ENCODE data around the gene PPP1R17. TPM values are rescaled to one million over a fixed set of nuclear protein-coding genes. Genes with fewer than 3 reads are reported as not detected.

Gene PPP1R17
- total and polyA plus RNA-seq, 5 donors = not detected

DNA sequence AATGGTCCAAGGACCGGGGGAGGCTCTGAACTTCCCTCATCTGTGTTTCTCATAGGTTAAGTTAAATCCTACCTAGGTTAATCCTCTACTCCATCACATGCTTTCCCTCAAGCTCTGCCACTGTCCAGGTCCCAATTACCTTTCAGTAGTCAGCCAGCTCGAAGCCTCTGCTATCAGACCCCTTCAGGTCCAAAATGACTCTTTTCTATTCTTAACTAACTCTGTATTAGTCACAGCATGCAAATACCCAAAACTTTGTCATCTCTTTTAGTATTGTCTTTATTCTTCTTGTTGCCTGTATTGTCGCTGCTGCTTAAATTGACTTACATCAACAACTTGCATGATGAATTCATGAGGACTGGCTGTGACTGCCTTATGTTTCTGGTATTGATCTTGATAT lies 15.3 kb downstream of the PPP1R17 start:
- Histone ChIP-seq H3K27me3 (ENCODE audit: control insufficient read depth, insufficient read depth) (no peaks in the 10 kb centered on the region), H3K9me3 (ENCODE audit: control insufficient read depth, low read length) (no peaks in the 10 kb centered on the region), H3K4me3 (ENCODE audit: low read length) (no peak overlapping the region), H3K27ac (ENCODE audit: low read length) (no peak overlapping the region), H3K4me1 (ENCODE audit: control insufficient read depth, insufficient read depth, low read length) (no peaks in the 10 kb centered on the region)
- ATAC-seq = no peak
- no peak for DNase-seq
- intact Hi-C loops (cut with DNase I) = no loop called here
- WGBS = 82% methylated on average over 3 of the region's 3 CpGs

DNA sequence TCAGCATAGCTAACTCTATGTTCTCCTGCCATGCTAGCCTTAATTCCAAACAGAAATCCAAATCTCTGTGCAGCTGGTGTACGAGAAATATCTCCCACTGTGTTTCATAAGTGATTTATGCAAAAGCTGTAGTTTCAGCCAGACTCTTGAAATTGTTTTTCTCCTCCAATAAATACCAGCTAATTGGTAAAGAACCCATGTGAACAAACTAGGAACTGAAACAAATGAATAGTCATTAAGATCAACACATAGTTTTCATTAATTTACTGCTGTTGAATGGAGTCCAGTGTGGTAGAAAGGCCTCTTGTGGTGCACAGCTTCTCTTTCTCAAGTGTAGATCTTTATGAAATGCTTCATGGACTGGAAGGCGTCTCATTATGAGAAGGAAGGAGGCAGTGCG lies 18.4 kb downstream of the PPP1R17 start:
- no peak for DNase-seq
- no peak for ATAC-seq
- no peaks in the 10 kb centered on the region for H3K4me1 ChIP-seq (ENCODE audit: control insufficient read depth, insufficient read depth, low read length)
- intact Hi-C loops (cut with DNase I) = no loop called here
- no peak overlapping the region for H3K27ac ChIP-seq (ENCODE audit: low read length)
- no peaks in the 10 kb centered on the region for H3K27me3 ChIP-seq (ENCODE audit: control insufficient read depth, insufficient read depth)
- no peak overlapping the region for H3K4me3 ChIP-seq (ENCODE audit: low read length)
- H3K9me3 ChIP-seq (ENCODE audit: control insufficient read depth, low read length) = no peaks in the 10 kb centered on the region
- 89% methylated on average over 3 of the region's 3 CpGs for WGBS

GRCh38 chr7:31707089-31707488 lies 20.1 kb downstream of the PPP1R17 start:
- Histone ChIP-seq H3K4me3 (ENCODE audit: low read length) (no peak overlapping the region), H3K27ac (ENCODE audit: low read length) (no peak overlapping the region), H3K27me3 (ENCODE audit: control insufficient read depth, insufficient read depth) (no peaks in the 10 kb centered on the region), H3K9me3 (ENCODE audit: control insufficient read depth, low read length) (no peaks in the 10 kb centered on the region), H3K4me1 (ENCODE audit: control insufficient read depth, insufficient read depth, low read length) (no peaks in the 10 kb centered on the region)
- DNase-seq (no peak), ATAC-seq (no peak)
- intact Hi-C loops (cut with DNase I) = no loop called here
- WGBS = 46% methylated on average over 5 of the region's 5 CpGs

DNA sequence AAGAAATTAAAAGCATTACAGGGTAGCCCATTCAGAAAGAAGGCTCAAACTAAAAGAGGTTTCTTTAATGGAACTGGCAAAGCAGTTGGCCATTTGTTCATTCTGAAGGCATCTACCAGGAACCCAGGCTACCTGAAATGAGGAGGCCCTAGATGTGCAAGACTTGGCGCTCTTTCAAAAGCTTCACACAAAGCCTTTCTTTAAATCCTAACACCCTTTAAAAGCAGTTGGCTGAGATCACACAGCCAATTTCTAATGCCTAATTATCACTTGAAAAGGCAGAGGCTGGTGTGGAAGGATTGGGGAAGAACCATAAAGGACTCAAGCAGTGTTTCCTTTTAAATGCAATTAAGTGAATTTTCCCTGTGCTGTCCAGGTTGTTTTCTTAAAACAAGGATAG lies 23.2 kb downstream of the PPP1R17 start:
- intact Hi-C loops (cut with DNase I) = no loop called here
- no peak overlapping the region for H3K27ac ChIP-seq (ENCODE audit: low read length)
- no peak overlapping the region for H3K4me3 ChIP-seq (ENCODE audit: low read length)
- H3K27me3 ChIP-seq (ENCODE audit: control insufficient read depth, insufficient read depth) = no peaks in the 10 kb centered on the region
- H3K4me1 ChIP-seq (ENCODE audit: control insufficient read depth, insufficient read depth, low read length) = no peaks in the 10 kb centered on the region
- 85% methylated on average over 1 of the region's 1 CpG for whole genome bisulfite sequencing
- no peak for DNase-seq
- no peaks in the 10 kb centered on the region for H3K9me3 ChIP-seq (ENCODE audit: control insufficient read depth, low read length)
- no peak for ATAC-seq

- intact Hi-C loops (cut with DNase I) = no loop called here
- Histone ChIP-seq H3K4me3 (ENCODE audit: low read length) (no peak overlapping the region), H3K4me1 (ENCODE audit: control insufficient read depth, insufficient read depth, low read length) (no peaks in the 10 kb centered on the region), H3K27me3 (ENCODE audit: control insufficient read depth, insufficient read depth) (no peaks in the 10 kb centered on the region), H3K9me3 (ENCODE audit: control insufficient read depth, low read length) (no peaks in the 10 kb centered on the region), H3K27ac (ENCODE audit: low read length) (no peak overlapping the region)
- no peak for ATAC-seq
- DNase-seq = no peak
- WGBS = 65% methylated on average over 1 of the region's 1 CpG
These were observed 29.3 kb downstream of the PPP1R17 start for GRCh38 chr7:31716355-31716754.

- Histone ChIP-seq H3K9me3 (ENCODE audit: control insufficient read depth, low read length) (no peaks in the 10 kb centered on the region), H3K27me3 (ENCODE audit: control insufficient read depth, insufficient read depth) (no peaks in the 10 kb centered on the region), H3K4me1 (ENCODE audit: control insufficient read depth, insufficient read depth, low read length) (no peaks in the 10 kb centered on the region), H3K4me3 (ENCODE audit: low read length) (no peak overlapping the region), H3K27ac (ENCODE audit: low read length) (no peak overlapping the region)
- intact Hi-C loops (cut with DNase I) = loop anchor here in 2 of 4 donors (10.0 kb wide), 2 partner anchors 66 to 276 kb away; no protein-coding TSS in a partner anchor
- DNase-seq = no peak
- 79% methylated on average over 8 of the region's 8 CpGs for WGBS
- ATAC-seq = no peak
These were observed 33.4 kb downstream of the PPP1R17 start for GRCh38 chr7:31720366-31720765.

DNA sequence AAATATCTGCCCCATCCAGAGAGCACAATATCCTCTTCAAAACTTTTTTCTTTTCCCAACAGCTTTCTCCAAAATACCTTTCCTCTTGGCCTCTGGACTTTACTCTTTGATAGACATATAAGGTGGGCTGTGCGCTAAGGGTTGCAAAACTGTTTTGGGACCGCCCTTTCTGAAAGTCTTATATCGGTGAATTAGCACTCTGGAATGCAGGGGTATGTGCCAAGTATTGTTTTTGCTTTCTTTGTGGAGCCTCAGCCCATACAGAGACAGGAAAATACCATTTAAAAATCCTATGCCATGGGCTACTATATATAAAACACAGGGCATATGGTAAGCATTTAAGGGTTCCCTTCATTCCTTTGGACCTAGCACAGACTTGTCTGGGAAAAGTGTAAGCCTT lies 37.7 kb downstream of the PPP1R17 start:
- intact Hi-C loops (cut with DNase I) = loop anchor here in 2 of 4 donors (10.0 kb wide), 2 partner anchors 70 to 280 kb away; no protein-coding TSS in a partner anchor
- DNase-seq = no peak
- Histone ChIP-seq H3K4me3 (ENCODE audit: low read length) (no peak overlapping the region), H3K9me3 (ENCODE audit: control insufficient read depth, low read length) (no peaks in the 10 kb centered on the region), H3K27ac (ENCODE audit: low read length) (no peak overlapping the region), H3K27me3 (ENCODE audit: control insufficient read depth, insufficient read depth) (no peaks in the 10 kb centered on the region), H3K4me1 (ENCODE audit: control insufficient read depth, insufficient read depth, low read length) (no peaks in the 10 kb centered on the region)
- ATAC-seq = no peak
- 64% methylated on average over 3 of the region's 3 CpGs for WGBS

DNA sequence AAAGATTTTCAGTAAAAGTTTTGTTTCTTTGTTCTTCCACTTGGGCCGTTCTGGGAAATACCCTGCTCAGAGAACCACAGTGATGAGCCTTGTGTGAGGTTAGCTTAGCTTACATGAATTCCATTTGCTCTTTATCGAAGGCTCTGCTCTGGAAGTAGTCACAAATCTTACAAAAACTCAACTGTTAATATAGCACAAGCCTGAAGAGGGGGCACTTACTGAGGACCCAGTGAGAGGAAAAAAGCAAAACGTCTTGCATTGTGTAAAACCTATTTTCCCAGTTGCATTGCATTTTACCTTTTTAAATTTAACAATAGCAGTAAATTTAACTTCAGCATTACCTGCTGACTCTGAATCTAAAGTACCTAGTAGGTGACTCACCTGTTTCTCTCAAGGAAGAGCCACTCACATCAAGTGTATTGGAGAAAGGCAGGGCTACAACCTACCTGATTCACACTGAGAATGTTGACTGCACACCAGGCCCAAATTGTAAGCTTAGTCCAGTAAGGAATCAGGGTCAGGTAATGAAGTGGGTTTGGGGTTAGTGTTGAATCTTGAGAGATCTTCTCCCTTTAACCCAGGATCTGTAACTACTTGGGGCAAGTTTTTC lies 42.3 kb downstream of the PPP1R17 start:
- intact Hi-C loops (cut with DNase I) = loop anchor here in 2 of 4 donors (10.0 kb wide), 2 partner anchors 74 to 284 kb away; no protein-coding TSS in a partner anchor
- 57% methylated on average over 3 of the region's 3 CpGs for WGBS
- no peaks in the 10 kb centered on the region for H3K4me1 ChIP-seq (ENCODE audit: control insufficient read depth, insufficient read depth, low read length)

DNA sequence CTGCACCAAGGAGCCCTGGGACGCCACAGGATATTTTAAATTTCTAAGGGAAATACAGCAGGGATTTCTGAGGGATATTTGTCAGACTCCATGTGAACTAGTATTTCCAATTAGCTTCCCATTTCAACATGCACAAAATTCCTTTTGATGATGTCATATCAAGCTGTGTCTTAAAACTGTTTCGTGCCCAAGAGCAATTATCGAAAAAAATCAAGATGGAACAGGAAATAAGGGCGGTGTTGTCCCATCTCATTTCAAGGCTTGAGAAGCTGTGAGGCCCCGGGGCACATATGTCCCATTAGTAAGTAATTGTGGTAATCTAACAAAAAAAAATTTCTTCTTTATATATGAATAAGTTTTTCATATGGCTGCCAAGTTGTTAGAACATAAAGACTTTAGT lies 47.4 kb downstream of the PPP1R17 start:
- DNase-seq (no peak), ATAC-seq (no peak)
- intact Hi-C loops (cut with DNase I) = loop anchor here in 3 of 4 donors (5.0 to 10.0 kb wide), 4 partner anchors 87 to 600 kb away; no protein-coding TSS in a partner anchor
- no peaks in the 10 kb centered on the region for H3K27me3 ChIP-seq (ENCODE audit: control insufficient read depth, insufficient read depth)
- 51% methylated on average over 5 of the region's 5 CpGs for WGBS
- H3K4me3 ChIP-seq (ENCODE audit: low read length) = no peak overlapping the region
- no peak overlapping the region for H3K27ac ChIP-seq (ENCODE audit: low read length)
- H3K9me3 ChIP-seq (ENCODE audit: control insufficient read depth, low read length) = no peaks in the 10 kb centered on the region
- H3K4me1 ChIP-seq (ENCODE audit: control insufficient read depth, insufficient read depth, low read length) = no peaks in the 10 kb centered on the region

More for the DNA sequence above, 42.3 kb downstream of the PPP1R17 start:
- ATAC-seq (no peak), DNase-seq (no peak)
- H3K27ac ChIP-seq (ENCODE audit: low read length) = no peak overlapping the region
- H3K9me3 ChIP-seq (ENCODE audit: control insufficient read depth, low read length) = no peaks in the 10 kb centered on the region
- H3K4me3 ChIP-seq (ENCODE audit: low read length) = no peak overlapping the region
- H3K27me3 ChIP-seq (ENCODE audit: control insufficient read depth, insufficient read depth) = no peaks in the 10 kb centered on the region

DNA sequence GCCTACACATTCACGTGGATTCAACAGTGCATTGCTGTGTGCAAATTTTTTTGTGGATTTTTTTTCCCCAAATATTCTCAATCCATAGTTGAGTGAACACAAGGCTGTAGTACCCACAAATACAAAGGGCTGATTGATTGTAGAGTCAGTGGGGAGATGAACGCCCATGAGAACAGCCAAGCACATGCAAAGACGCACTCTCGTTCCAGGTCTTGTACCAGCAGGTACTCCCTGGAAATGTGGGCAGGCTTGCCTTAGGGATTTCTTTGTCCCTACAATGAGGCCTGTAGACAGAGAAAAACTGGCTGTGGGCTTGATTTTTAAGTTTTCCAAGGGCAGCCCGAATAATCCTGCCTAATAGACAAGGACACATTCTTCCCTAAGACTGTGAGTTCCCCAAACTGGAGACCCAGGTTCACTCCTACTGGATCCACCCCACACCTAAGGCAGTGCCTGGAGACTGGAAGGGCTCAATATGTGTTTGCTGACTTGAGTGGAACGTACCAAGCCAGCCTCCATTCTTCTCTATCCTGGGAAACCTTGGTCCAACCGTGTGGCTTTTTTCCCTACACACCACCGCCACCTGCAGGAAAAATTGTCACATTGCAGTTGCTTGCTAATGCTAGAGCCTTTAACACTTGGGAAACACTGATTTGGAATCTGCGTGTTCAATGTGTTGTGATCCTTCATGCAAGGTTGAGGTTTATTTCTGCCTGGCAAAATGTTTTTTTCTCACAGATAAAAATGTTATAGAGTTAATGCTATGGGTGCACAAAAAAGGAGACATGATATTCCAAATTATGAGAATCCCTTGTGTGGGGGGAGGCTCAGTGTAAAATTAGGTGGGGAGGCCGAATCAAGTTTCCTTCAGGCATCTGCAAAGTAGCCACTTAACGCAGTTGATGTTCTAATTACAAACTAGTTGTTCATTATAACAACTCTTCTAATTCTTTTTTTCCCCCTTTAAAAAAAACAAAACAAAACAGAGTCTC lies 49.3 kb downstream of the PPP1R17 start:
- H3K27me3 ChIP-seq (ENCODE audit: control insufficient read depth, insufficient read depth) = no peaks in the 10 kb centered on the region
- no peaks in the 10 kb centered on the region for H3K9me3 ChIP-seq (ENCODE audit: control insufficient read depth, low read length)
- H3K4me3 ChIP-seq (ENCODE audit: low read length) = no peak overlapping the region
- intact Hi-C loops (cut with DNase I) = loop anchor here in 3 of 4 donors (5.0 to 10.0 kb wide), 4 partner anchors 91 to 604 kb away; no protein-coding TSS in a partner anchor
- H3K4me1 ChIP-seq (ENCODE audit: control insufficient read depth, insufficient read depth, low read length) = no peaks in the 10 kb centered on the region
- ATAC-seq (peak; percentile 72 to 73), DNase-seq (peak; percentile 31 to 66 (median 58))
- 47% methylated on average over 11 of the region's 11 CpGs for WGBS
- no peak overlapping the region for H3K27ac ChIP-seq (ENCODE audit: low read length)

DNA sequence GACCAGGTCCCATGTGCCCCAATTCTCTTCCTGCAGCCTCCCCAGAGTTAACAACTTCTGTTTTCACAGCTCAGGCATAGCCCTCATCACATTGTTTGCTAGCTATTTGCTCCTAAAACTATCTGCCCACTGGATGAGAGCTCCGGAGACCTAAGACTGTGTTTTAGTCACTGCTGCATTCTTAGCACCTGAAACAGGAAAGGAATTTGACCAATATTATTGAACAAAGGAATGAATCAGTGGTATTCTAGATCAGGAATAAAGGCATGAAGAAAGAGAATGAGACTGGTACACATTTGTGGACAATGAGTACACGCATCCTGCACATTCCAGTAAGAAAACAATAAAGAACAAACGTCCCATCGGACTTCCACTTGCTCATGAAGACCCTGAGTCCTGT lies 54.8 kb downstream of the PPP1R17 start:
- H3K27me3 ChIP-seq (ENCODE audit: control insufficient read depth, insufficient read depth) = no peaks in the 10 kb centered on the region
- no peaks in the 10 kb centered on the region for H3K4me1 ChIP-seq (ENCODE audit: control insufficient read depth, insufficient read depth, low read length)
- 83% methylated on average over 4 of the region's 4 CpGs for WGBS
- no peak overlapping the region for H3K27ac ChIP-seq (ENCODE audit: low read length)
- no peak for DNase-seq
- no peaks in the 10 kb centered on the region for H3K9me3 ChIP-seq (ENCODE audit: control insufficient read depth, low read length)
- ATAC-seq = no peak
- no peak overlapping the region for H3K4me3 ChIP-seq (ENCODE audit: low read length)
- intact Hi-C loops (cut with DNase I) = loop anchor here in 3 of 4 donors (2.0 to 10.0 kb wide), 4 partner anchors 460 to 603 kb away; no protein-coding TSS in a partner anchor
